GDM1 (cell line): ENCODE data around the gene ADGRA1.

Experiments
- DNase-seq: peaks from one replicate; lab custom pipeline; 2025; lab: John Stamatoyannopoulos, UW

Gene ADGRA1

GRCh38 chr10:133056001-133056400 is 31.7 kb upstream of the ADGRA1 start:
- DNase-seq, result no peak

GRCh38 chr10:133056651-133057178 is 31.0 kb upstream of the ADGRA1 start:
- DNase-seq, result no peak

- peak; percentile 39 for DNase-seq
Observed at GRCh38 chr10:133058331-133059092, 29.2 kb upstream of the ADGRA1 start.

- no peak for DNase-seq
Observed at GRCh38 chr10:133059093-133059470, 28.6 kb upstream of the ADGRA1 start.

- DNase-seq, result no peak
Observed at GRCh38 chr10:133059571-133059970, 28.2 kb upstream of the ADGRA1 start.

- DNase-seq, result no peak
Observed at GRCh38 chr10:133060022-133060421, 27.7 kb upstream of the ADGRA1 start.

- DNase-seq, result no peak
Observed at GRCh38 chr10:133060466-133060865, 27.3 kb upstream of the ADGRA1 start.

- no peak for DNase-seq
Observed at GRCh38 chr10:133060881-133061280, 26.8 kb upstream of the ADGRA1 start.

GRCh38 chr10:133061296-133062038 is 26.3 kb upstream of the ADGRA1 start:
- no peak for DNase-seq

- DNase-seq, result no peak
Observed at GRCh38 chr10:133062085-133062484, 25.6 kb upstream of the ADGRA1 start.

GRCh38 chr10:133062635-133063034 is 25.1 kb upstream of the ADGRA1 start:
- no peak for DNase-seq

- no peak for DNase-seq
Observed at GRCh38 chr10:133067149-133068105, 20.3 kb upstream of the ADGRA1 start.

GRCh38 chr10:133068111-133069032 is 19.4 kb upstream of the ADGRA1 start:
- DNase-seq, result no peak

GRCh38 chr10:133069033-133069525 is 18.6 kb upstream of the ADGRA1 start:
- no peak for DNase-seq

GRCh38 chr10:133070405-133070804 is 17.3 kb upstream of the ADGRA1 start:
- no peak for DNase-seq

- no peak for DNase-seq
Observed at GRCh38 chr10:133070810-133071209, 16.9 kb upstream of the ADGRA1 start.

- DNase-seq, result no peak
Observed at GRCh38 chr10:133071733-133072132, 16.0 kb upstream of the ADGRA1 start.

- no peak for DNase-seq
Observed at GRCh38 chr10:133072196-133072595, 15.5 kb upstream of the ADGRA1 start.

- no peak for DNase-seq
Observed at GRCh38 chr10:133072720-133073390, 14.9 kb upstream of the ADGRA1 start.
